ENCODE measurements around the gene PPM1B. TPM values are rescaled to one million over a fixed set of nuclear protein-coding genes. Genes with fewer than 3 reads are reported as not detected.

Gene PPM1B
- total RNA-seq, 3 donors from 2014 or later = 37.7 to 95.9 (median 59.7) TPM

DNA sequence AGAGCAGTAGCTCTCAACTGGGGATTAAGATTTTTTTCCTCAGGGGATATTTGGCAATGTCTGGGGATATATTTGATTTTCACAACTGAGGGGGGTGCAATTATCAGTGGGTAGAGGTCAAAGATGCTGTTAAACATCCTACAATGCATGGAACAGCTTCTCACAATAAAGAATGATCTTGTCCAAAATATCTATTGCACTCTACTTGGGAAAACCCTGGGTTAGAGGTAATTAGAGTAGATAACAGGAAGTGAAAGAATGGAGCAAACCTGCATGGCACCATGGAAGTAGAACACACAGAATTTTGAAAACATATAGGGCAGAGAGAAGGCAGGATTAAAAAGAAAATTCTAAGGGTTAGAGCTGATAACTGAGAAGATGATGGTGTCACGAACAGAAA lies 26.4 kb upstream of the PPM1B start:
- Histone ChIP-seq H3K4me1 (no peaks in the 10 kb centered on the region), H3K9me3 (no peaks in the 10 kb centered on the region), H3K36me3 (no peaks in the 10 kb centered on the region), H3K27me3 (no peaks in the 10 kb centered on the region), H3K4me3 (no peak overlapping the region), H3K27ac (no peak overlapping the region)
- intact Hi-C loops (cut with DNase I; ENCODE audit: low total_unique reads) = no loop called here
- no peak for DNase-seq (ENCODE audit: low spot score in 2 of 2)
- TF ChIP-seq POLR2A (IDR thresholded peaks at IDR 0.05) = no peak
- TF ChIP-seq POLR2AphosphoS5 (IDR thresholded peaks at IDR 0.05) = no peak
- TF ChIP-seq CTCF (IDR thresholded peaks at IDR 0.05) = no peak

GRCh38 chr2:44143701-44144100 lies 25.0 kb upstream of the PPM1B start:
- Histone ChIP-seq H3K4me1 (no peaks in the 10 kb centered on the region), H3K27ac (no peak overlapping the region), H3K4me3 (no peak overlapping the region), H3K27me3 (no peaks in the 10 kb centered on the region), H3K36me3 (no peaks in the 10 kb centered on the region), H3K9me3 (no peaks in the 10 kb centered on the region)
- TF ChIP-seq POLR2A (IDR thresholded peaks at IDR 0.05) (no peak), POLR2AphosphoS5 (IDR thresholded peaks at IDR 0.05) (no peak), CTCF (IDR thresholded peaks at IDR 0.05) (no peak)
- intact Hi-C loops (cut with DNase I; ENCODE audit: low total_unique reads) = no loop called here
- no peak for DNase-seq (ENCODE audit: low spot score in 2 of 2)

DNA sequence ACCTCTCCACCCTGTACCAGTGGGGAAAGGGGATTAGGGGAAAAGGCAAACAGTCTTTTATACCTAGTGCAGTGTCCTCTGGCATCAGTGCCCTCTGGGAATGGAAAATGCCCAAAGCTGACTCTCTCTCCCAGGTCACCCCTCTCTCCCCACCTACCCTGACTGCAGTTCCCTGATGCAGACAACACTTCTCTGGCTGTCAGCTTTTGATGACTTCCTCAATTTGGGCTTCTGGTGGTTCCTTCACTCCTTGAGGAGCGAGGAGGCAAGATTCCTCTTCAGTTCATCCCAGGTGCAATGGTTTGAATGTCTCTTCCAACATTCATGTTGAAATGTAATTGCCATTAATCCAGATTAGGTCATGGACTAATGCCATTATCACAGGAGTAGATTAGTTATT lies 19.7 kb upstream of the PPM1B start:
- intact Hi-C loops (cut with DNase I; ENCODE audit: low total_unique reads) = no loop called here
- no peaks in the 10 kb centered on the region for H3K36me3 ChIP-seq
- no peak for TF ChIP-seq POLR2AphosphoS5 (IDR thresholded peaks at IDR 0.05)
- TF ChIP-seq POLR2A (IDR thresholded peaks at IDR 0.05) = no peak
- no peak for TF ChIP-seq CTCF (IDR thresholded peaks at IDR 0.05)
- H3K4me3 ChIP-seq = no peak overlapping the region
- H3K27ac ChIP-seq = no peak overlapping the region
- no peaks in the 10 kb centered on the region for H3K27me3 ChIP-seq
- DNase-seq (ENCODE audit: low spot score in 2 of 2) = no peak
- no peaks in the 10 kb centered on the region for H3K9me3 ChIP-seq
- no peaks in the 10 kb centered on the region for H3K4me1 ChIP-seq

DNA sequence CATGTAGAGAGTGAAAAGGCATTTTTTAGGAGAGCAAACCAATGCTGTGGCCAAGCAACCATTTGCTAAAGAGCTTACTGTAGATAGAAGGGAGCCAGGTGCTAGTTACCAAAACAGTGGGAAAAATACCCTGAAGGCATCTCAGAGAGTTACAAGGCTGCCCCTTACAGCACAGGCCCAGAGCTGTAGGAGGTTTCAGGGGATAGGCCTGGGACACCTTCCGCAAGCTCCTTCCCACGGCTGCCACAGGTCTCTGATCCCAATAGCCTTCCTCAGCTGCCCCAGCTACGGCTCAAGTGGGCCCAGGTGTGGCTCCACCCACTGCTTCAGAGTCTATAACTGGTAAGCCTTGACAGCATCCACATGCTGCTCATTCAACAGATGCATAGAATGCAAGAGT lies 18.2 kb upstream of the PPM1B start:
- Histone ChIP-seq H3K4me3 (no peak overlapping the region), H3K27ac (no peak overlapping the region), H3K4me1 (no peaks in the 10 kb centered on the region), H3K27me3 (no peaks in the 10 kb centered on the region), H3K36me3 (no peaks in the 10 kb centered on the region), H3K9me3 (no peaks in the 10 kb centered on the region)
- TF ChIP-seq POLR2AphosphoS5 (IDR thresholded peaks at IDR 0.05) = no peak
- no peak for TF ChIP-seq POLR2A (IDR thresholded peaks at IDR 0.05)
- TF ChIP-seq CTCF (IDR thresholded peaks at IDR 0.05) = no peak
- DNase-seq (ENCODE audit: low spot score in 2 of 2) = no peak
- intact Hi-C loops (cut with DNase I; ENCODE audit: low total_unique reads) = no loop called here

DNA sequence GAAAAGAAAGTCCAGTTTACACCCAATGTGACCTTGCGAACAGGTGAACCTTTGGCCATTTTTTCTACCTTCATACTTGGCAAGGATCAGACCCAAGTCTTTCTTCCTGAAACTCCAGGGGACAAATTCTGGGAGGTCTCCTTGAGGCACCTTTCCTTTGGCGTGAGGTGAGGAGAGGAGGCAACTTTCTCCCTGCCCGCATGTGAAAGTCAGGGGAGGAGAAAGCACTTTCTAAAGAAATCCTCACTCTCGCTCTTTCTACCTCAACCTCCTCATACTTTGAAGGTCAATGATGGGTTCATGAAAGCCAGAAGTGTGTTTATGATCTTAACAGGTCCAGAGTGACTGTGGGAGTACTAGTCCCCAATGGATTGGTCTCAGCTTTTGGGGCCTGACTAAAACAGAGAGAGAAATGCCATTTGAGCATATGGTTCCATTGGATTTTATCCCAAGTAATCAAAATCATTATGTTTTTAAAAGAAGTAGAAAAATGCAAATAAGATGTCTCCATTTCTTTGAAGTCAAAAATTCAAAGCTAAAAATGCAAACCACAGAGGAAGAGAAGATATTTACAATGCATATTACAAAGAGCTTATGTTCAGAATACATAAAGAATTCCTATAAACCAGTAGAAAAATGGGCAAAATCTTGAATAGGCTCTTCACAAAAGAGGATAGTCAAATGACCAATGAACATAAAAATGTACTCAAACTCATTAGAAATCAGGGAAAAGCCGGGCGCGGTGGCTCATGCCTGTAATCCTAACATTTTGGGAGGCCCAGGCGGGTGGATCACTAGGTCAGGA lies 15.6 kb upstream of the PPM1B start:
- intact Hi-C loops (cut with DNase I; ENCODE audit: low total_unique reads) = no loop called here
- no peaks in the 10 kb centered on the region for H3K9me3 ChIP-seq
- H3K36me3 ChIP-seq = no peaks in the 10 kb centered on the region
- no peaks in the 10 kb centered on the region for H3K27me3 ChIP-seq
- no peaks in the 10 kb centered on the region for H3K4me1 ChIP-seq
- no peak for TF ChIP-seq CTCF (IDR thresholded peaks at IDR 0.05)
- TF ChIP-seq POLR2A (IDR thresholded peaks at IDR 0.05) = no peak
- TF ChIP-seq POLR2AphosphoS5 (IDR thresholded peaks at IDR 0.05) = no peak
- no peak for DNase-seq (ENCODE audit: low spot score in 2 of 2)
- H3K4me3 ChIP-seq = no peak overlapping the region
- H3K27ac ChIP-seq = no peak overlapping the region
